GM18498 (cell line): ENCODE data around the gene MYL6.
"Not testable (repeated sequence)": the region's sequence is repeated elsewhere in the genome, so short reads cannot be mapped to it uniquely, and the experiment has no call there.

ENCODE experiments used
- ATAC-seq: cut with Tn5 transposase; IDR thresholded peaks from one replicate; pipeline ENCODE4 v1.9.1; 2021; ENCODE audit warnings: mild to moderate bottlenecking, moderate library complexity; ENCODE audit not compliant: unreplicated experiment

Gene MYL6

GRCh38 chr12:56189099-56189917, 31.1 kb downstream of the MYL6 start, which contains the start of gene SMARCC2:
Gene SMARCC2, minus strand, starts transcription at chr12:56189483. Its CDS starts 22 bp downstream, at chr12:56189461.
- peak; percentile 77 for ATAC-seq

DNA sequence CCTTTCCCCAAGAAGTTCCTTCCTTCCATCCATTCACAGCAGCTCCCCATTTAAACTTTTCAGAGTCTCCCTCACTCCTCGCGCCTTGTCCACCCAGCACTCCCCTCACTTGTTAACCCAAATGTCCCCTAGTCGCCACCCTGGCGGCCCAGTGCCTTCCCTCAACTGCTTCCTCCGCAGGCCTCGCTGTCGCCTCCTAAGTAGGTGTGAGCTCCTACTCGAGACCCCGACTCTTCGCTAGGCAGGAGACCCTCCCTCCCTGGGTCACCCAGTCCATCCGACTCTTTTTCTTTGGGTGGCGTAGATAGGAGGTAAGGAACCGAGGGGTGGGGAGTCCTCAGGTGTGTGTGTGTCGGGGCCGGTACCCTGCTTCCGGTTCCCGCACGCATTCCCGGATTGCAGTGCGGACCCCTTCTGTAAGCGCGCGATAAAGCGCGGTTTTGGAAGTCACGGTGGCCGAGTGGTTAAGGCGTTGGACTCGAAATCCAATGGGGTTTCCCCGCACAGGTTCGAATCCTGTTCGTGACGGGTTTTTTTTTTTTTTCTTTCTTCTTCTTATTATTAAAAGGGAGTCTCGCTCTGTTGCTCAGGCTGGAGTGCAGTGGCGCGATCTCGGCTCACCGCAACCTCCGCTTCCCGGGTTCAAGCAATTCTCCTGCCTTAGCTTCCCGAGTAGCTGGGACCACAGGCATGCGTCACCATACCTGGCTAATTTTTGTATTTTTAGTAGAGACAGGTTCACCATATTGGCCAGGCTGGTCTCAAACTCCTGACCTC, 31.9 kb downstream of the MYL6 start:
- ATAC-seq = peak; percentile 31

DNA sequence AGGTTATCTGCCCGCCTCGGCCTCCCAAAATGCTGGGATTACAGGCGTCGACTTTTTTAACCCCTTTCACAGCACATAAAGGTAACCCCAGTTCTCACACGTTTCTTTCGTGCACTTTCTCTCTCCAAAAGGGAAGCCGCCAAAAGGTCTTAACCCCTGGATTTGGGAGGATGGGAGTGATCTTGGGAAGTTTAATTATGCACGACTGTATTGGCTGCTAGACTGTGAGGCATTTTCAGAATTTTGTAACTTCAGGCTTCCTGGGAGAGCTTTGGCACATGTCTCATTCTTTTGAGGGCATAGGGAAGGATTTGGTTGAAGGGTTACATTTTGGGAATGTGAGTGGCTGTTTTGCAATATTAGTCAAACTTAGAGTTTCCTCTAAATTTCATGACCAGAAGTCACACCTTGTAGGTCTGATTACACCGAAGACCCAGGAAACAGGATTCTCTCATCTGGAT, 32.6 kb downstream of the MYL6 start:
- ATAC-seq = no peak

DNA sequence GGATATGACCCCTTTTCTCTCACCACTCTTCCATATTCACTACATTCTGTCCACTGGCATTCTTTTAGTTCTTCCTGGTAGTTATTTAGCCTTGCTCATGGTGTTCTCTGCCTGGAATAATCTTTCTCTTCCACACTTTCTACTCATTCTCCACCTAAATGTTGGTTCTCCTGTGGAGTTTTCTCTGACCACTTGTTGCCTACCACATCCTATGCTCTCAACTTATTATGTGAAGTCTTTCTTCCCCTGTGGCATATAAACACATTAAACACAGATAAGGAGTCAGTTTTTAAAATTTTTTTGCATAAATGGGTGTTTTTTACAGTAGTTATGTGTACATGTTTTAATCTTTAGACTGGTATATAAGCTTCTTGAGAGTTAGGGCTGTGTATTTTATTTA, 34.4 kb downstream of the MYL6 start:
- ATAC-seq = no peak

DNA sequence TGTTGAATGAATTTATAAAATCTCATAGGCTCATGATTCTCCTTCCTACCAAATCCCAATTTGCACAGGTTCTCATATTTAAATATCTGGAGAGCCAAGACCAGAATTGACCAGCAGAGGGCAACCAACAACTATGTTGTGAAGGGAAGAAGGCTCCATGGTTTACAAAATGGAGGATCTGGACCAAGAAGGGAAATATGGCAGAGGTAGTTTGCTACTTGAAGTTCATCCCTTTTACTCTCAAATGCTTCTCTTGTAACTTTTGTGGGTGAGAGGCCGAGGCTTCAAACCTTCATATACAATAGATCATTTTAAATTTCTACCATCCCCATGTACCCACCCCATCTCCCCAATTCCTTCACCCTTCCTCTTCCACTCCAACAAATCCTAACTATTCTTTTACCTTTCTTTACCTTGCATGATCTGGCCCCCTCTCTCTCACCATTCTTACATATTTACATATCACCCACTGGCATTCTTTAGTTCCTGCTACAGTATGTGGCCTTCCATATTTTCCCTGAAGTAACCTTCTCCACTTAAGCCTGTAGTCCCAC, 34.9 kb downstream of the MYL6 start:
- ATAC-seq = no peak

GRCh38 chr12:56196818-56197550, 38.8 kb downstream of the MYL6 start:
- ATAC-seq = not testable (repeated sequence)

DNA sequence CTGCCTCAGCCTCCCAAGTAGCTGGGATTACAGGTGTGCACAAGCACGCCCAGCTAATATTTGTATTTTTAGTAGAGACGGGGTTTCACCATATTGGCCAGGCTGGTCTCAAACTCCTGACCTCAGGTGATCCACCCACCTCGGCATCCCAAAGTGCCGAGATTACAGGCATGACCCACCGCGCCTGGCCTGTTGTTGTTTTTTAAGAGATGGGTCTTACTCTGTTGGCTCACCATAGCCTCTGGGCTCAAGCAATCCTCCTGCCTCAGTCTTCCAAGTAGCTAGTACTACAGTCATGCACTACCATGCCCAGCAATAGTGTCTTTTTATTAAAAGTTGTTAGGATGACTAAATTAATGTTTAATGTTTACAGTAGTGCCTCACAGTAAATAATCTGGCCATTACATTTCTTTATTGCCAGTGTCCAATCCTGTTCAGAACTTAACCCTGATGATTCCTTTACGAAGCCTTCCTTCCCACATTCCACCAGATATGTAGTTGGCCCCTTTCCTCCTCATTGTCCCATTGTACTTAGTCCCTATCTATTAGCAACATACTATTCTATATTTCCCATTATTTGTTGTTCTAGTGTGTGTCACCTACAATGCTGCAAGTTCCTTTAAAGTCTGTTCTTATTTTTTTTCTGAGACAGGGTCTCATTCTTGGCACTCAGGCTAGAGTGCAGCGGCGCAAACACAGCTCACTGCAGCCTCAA, 39.9 kb downstream of the MYL6 start:
- ATAC-seq = no peak

GRCh38 chr12:56198836-56199235, 40.7 kb downstream of the MYL6 start:
- no peak for ATAC-seq

GRCh38 chr12:56202366-56202765, 44.2 kb downstream of the MYL6 start:
- ATAC-seq = no peak

DNA sequence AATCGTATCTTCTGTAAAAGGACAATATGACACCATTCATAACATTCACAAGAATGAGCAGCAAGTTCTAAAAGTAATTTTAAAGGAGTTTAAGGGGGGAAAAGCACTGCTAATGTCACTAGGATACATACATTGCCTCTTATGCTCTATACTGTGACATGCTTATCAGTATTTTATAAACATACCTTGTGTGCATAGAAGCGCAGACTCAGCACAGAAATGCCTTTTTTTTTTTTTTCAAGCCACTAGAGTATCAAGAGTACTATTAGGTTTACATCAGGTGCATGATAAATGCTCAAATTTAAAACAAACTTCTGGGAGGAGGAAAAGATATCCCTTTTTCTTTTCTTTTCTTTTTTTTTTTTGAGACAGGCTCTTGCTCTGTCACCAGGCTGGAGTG, 44.7 kb downstream of the MYL6 start:
- ATAC-seq = no peak

DNA sequence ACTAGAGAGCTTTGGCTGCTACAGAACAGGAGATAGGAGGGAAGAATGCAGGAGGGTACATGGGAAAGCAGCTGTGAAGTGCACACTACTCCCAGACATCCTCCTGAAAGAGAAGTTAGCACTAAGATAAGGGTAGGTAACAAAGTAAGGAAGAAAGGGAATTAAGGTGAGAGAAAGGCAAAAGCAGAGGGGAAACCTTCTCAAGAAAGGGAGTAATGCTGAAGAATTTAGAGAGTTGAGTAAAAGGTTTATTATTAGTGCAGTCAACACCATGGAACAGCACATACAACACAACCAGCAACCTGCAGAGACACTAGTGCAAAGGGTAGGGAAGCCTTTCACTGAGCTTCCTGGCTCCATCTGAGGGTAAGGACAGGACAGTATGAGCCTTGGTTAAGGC, 46.1 kb downstream of the MYL6 start:
- ATAC-seq = no peak

DNA sequence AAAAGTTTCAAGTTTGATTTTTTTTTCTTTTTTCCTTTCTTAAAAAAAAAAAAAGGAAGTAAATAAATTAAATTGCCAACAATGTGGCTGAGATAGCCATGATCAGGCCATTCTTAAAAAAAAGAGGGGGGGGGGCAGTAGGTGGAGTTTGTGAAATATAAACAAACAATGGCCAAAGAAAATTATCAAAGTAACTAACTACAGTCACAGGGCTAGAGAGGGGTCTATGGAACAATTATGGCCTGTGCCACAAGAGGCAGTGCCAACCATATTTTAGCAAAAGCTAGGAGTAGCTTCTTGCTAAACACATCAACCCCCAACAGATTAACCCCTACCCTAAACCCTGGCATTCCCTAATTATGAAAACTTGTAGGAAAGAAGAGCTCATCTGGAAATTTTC, 47.3 kb downstream of the MYL6 start:
- no peak for ATAC-seq

- ATAC-seq = no peak
Measured at GRCh38 chr12:56206452-56207166, 48.5 kb downstream of the MYL6 start.

DNA sequence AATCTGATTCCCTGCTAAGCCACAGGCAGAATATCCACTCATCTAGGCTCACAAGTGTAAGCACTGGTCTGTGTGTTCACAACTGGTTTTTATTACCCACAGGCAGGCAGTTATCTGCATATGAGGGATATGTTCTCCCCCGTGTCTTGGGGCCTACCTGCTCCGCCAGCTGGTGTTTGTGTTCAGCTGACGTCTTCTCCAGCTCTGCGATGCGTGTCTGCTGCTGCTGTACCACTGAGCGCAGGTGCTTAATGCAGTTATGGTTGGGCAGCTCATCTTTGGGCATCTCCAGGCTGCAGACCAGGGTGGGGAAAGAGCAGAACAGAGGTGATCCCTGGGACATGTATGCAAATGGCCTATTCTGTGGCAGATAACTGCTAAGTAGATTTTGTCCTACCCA, 49.8 kb downstream of the MYL6 start:
- no peak for ATAC-seq
